22Rv1 (cell line): ENCODE results near the gene HTR2C.

Source experiments
- H3K27ac ChIP-seq: fragments of 450-650 bp; 2 replicates; pipeline ENCODE4 v1.5.1; 2017
- CTCF ChIP-seq: fragments of 450-650 bp; IDR thresholded peaks from 2 replicates; pipeline ENCODE4 v1.5.1; 2017; ENCODE audit warnings: mild to moderate bottlenecking
- ZFX ChIP-seq: fragments of 450-650 bp; IDR thresholded peaks from 2 replicates; pipeline ENCODE4 v1.6.1; 2017; ENCODE audit warnings: antibody characterized with exemption, borderline replicate concordance

Gene HTR2C

DNA sequence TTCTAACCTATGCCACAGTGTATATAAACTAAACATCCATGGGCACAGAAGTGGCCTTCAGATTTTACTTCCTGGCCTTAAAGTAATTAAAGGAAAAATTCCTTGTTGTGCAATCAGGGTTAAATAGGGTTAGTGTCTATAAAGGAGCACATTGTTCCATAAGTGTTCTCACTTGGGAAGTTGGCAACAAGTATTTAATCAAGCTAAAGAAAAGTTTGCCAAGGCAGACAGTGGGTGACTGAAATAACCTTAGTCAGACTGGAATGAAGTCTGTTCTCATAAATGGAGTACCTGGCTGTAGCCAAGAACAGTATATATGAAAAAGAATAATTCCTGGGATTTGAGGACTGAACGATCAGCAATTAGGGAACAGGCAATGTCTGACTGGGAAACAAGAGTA is 213.6 kb downstream of the HTR2C start:
- no peak overlapping the region for H3K27ac ChIP-seq
- TF ChIP-seq CTCF (no peak), ZFX (no peak)

DNA sequence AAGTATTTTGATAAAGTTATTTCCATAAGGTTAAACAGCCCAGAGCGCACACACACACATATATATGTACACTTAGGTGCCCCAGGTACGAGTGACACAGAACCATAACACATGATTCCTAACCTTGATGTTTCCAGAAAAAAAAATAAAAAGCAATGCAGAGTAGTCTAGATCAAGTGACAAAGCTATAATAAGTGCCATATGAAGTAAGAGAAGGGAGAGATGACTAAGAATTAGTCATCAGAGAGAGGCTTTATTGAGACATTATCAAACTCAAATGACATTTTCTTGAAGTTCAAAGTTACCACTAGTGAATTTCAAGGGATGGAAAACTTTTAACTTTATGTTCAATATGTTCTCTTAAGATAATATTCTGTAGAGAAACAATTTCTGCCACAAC is 215.0 kb downstream of the HTR2C start:
- TF ChIP-seq ZFX, result no peak
- no peak for TF ChIP-seq CTCF
- no peak overlapping the region for H3K27ac ChIP-seq

DNA sequence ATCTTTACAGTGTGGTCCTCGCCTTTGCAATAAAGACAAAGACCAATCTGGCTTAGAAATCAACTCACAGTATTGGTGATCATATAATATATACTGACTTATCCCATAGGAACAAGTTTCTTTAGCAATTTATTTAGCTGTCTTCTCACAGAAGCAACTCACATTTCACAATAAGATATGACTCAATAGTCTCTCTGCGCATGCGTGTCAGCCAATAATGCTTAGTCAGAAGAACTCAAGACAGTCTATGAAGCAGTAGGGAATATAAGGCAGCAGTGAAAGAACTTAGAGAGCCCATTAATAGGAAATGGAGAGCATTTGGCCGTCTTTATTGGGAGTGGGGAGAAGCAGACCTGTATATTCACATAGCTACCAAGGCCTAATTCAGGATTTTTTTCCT is 216.8 kb downstream of the HTR2C start:
- TF ChIP-seq CTCF (no peak), ZFX (no peak)
- H3K27ac ChIP-seq, result no peak overlapping the region

DNA sequence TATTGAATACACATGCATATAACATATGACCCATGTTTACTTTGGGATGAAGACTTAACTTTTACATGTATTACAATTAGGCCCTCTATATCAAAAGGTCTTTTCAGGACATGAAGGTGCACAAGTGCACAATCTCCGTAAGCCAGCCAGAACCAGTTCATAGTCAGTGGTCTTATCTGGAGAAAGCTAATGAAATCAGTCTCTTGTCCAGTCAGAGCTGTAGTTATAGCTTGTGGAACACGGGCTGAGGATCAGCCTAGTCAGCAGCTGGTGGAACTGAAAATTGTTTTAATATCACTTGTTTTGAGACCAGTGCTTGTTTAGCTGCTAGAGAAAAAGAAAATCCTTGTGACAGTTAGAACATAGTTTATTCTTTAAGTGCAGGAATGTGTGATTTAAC is 235.6 kb downstream of the HTR2C start:
- TF ChIP-seq ZFX (no peak), CTCF (no peak)
- H3K27ac ChIP-seq, result no peak overlapping the region

- TF ChIP-seq ZFX, result no peak
- TF ChIP-seq CTCF, result no peak
- no peak overlapping the region for H3K27ac ChIP-seq
Observed at GRCh38 chrX:114841051-114841450, 257.2 kb downstream of the HTR2C start.

- no peak for TF ChIP-seq ZFX
- no peak for TF ChIP-seq CTCF
- H3K27ac ChIP-seq, result no peak overlapping the region
Observed at GRCh38 chrX:114842181-114842580, 258.3 kb downstream of the HTR2C start.

DNA sequence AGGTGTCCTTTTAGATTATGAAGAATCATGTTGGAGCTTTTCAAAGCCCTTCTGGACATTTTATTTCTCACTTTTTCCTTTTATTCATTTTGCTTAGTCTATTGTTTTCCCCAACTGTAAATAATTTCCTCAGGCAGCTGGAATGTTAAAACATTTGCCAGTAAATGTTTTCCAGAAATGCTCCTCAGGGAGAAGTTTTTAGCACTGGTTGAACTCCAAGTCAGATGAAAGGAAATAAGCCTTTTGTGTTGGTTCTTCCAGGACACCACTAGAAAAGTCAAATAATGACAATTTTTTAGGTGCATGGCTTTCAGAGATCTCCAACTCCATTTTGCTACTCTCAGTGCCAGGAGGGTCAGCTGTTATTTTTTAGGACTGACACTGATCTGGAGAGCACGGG is 305.6 kb downstream of the HTR2C start:
- H3K27ac ChIP-seq, result no peak overlapping the region
- TF ChIP-seq ZFX (no peak), CTCF (no peak)
